Endodermal cell (in vitro differentiated cells): Measurements from ENCODE around the gene ELFN2. TPM values are rescaled to one million over a fixed set of nuclear protein-coding genes. Genes with fewer than 3 reads are reported as not detected.

ENCODE experiments used
- DNase-seq: peaks from one replicate; pipeline ENCODE4 v3.0.0-alpha.2; 2017
- H3K27ac ChIP-seq: 2 replicates; pipeline ENCODE4 v1.5.1; 2013; ENCODE audit warnings: mild to moderate bottlenecking, low read depth, low read length, moderate library complexity
- H3K27me3 ChIP-seq: 2 replicates; pipeline ENCODE4 v1.6.1; 2013; ENCODE audit warnings: mild to moderate bottlenecking, low read length, moderate library complexity; ENCODE audit not compliant: insufficient read depth, control insufficient read depth, poor library complexity, severe bottlenecking
- H3K36me3 ChIP-seq: 2 replicates; pipeline ENCODE4 v1.7.0; 2013; ENCODE audit warnings: mild to moderate bottlenecking, low read length, moderate library complexity; ENCODE audit not compliant: control insufficient read depth, insufficient read depth
- H3K4me1 ChIP-seq: one replicate; pipeline ENCODE4 v1.7.0; 2013; ENCODE audit warnings: low read length; ENCODE audit not compliant: control insufficient read depth, insufficient read depth
- H3K4me3 ChIP-seq: 2 replicates; pipeline ENCODE4 v1.5.1; 2013; ENCODE audit warnings: mild to moderate bottlenecking, low read length, moderate library complexity
- H3K9ac ChIP-seq: 2 replicates; pipeline ENCODE4 v1.6.1; 2013; ENCODE audit warnings: mild to moderate bottlenecking, low read length, moderate library complexity; ENCODE audit not compliant: poor library complexity, severe bottlenecking; ENCODE audit errors: extremely low read depth
- H3K9me3 ChIP-seq: 2 replicates; pipeline ENCODE4 v1.6.1; 2013; ENCODE audit warnings: mild to moderate bottlenecking, low read length, moderate library complexity; ENCODE audit not compliant: control insufficient read depth
- H3K27ac Mint-ChIP-seq: 2 replicates; pipeline ENCODE4 v1.8.0; 2020; ENCODE audit warnings: mixed read lengths
- H3K27me3 Mint-ChIP-seq: 2 replicates; pipeline ENCODE4 v1.8.0; 2021; ENCODE audit warnings: mild to moderate bottlenecking, mixed read lengths; ENCODE audit not compliant: insufficient read depth
- H3K36me3 Mint-ChIP-seq: 2 replicates; pipeline ENCODE4 v1.8.0; 2020; ENCODE audit warnings: low read depth, mixed read lengths
- H3K4me1 Mint-ChIP-seq: 2 replicates; pipeline ENCODE4 v1.8.0; 2020; ENCODE audit warnings: mixed read lengths
- H3K4me3 Mint-ChIP-seq: 2 replicates; pipeline ENCODE4 v1.8.0; 2020; ENCODE audit warnings: mild to moderate bottlenecking, moderate library complexity, mixed read lengths
- H3K9me3 Mint-ChIP-seq: 2 replicates; pipeline ENCODE4 v1.8.0; 2020; ENCODE audit warnings: mild to moderate bottlenecking, mixed read lengths
- CTCF ChIP-seq: fragments of 200-600 bp; sonication (generic); conservative IDR thresholded peaks from 2 replicates; pipeline ENCODE4 v1.5.0; 2021; ENCODE audit warnings: antibody characterized with exemption, mild to moderate bottlenecking
- WGBS, 2 experiments: methylation state at CpG; one replicate each; pipeline versions ENCODE4 v1.1.5 to v1.1.7; 2013; ENCODE audit warnings: missing lambda C conversion rate in 2 of 2, mixed read lengths in 1 of 2; ENCODE audit not compliant: insufficient coverage in 1 of 2, insufficient read length in 1 of 2; 5-methylcytosine and 5-hydroxymethylcytosine counted together
- total RNA-seq, 2 donors: library from RNA; stranded (reverse); fragmentation: NEBNext Ultra II Directional in 1 of 2; extraction: Animal tissue kit (Norgen Biotek cat#: 25700) in 1 of 2; gene quantifications; 2 replicates in 1 of 2; 3 replicates in 1 of 2; pipeline ENCODE4 v1.2.1, GENCODE V29; 2021

The ELFN2 gene
- total RNA-seq, 2 donors from 2014 or later = 0.40 to 0.46 TPM

GRCh38 chr22:37430941-37431340 lies 3.7 kb upstream of the ELFN2 start:
- Histone ChIP-seq H3K36me3 (no peaks in the 10 kb centered on the region), H3K4me1 (no peaks in the 10 kb centered on the region), H3K27me3 (peaks cover 32% of the 10 kb centered on the region), H3K9ac (no peak overlapping the region), H3K4me3 (no peak overlapping the region), H3K27ac (no peak overlapping the region), H3K9me3 (no peaks in the 10 kb centered on the region)
- Mint-ChIP-seq H3K27me3 (peaks cover 34% of the 10 kb centered on the region), H3K4me1 (peaks cover 4% of the 10 kb centered on the region), H3K9me3 (peaks cover 1% of the 10 kb centered on the region), H3K27ac (no peak overlapping the region), H3K4me3 (no peak overlapping the region), H3K36me3 (no peaks in the 10 kb centered on the region)
- TF ChIP-seq CTCF = no peak
- 84 to 90% methylated on average over 3 to 6 of the region's 6 CpGs for WGBS, 2 experiments
- DNase-seq = peak; percentile 12

- Histone ChIP-seq H3K27ac (no peak overlapping the region), H3K4me3 (no peak overlapping the region), H3K27me3 (peaks cover 52% of the 10 kb centered on the region), H3K9me3 (no peaks in the 10 kb centered on the region), H3K36me3 (no peaks in the 10 kb centered on the region), H3K9ac (no peak overlapping the region), H3K4me1 (no peaks in the 10 kb centered on the region)
- Mint-ChIP-seq H3K4me1 (peaks cover 8% of the 10 kb centered on the region), H3K36me3 (no peaks in the 10 kb centered on the region), H3K4me3 (no peak overlapping the region), H3K9me3 (peaks cover 1% of the 10 kb centered on the region), H3K27ac (no peak overlapping the region), H3K27me3 (peaks cover 55% of the 10 kb centered on the region)
- 38 to 47% methylated on average over 11 to 15 of the region's 15 CpGs for WGBS, 2 experiments
- TF ChIP-seq CTCF = peak; percentile 91
- peak; percentile 89 for DNase-seq
Measured at GRCh38 chr22:37428649-37429586, 1.6 kb upstream of the ELFN2 start.

- peaks cover 1% of the 10 kb centered on the region for H3K9me3 Mint-ChIP-seq
- peaks cover 61% of the 10 kb centered on the region for H3K27me3 ChIP-seq
- 24 to 30% methylated on average over 32 to 59 of the region's 59 CpGs for WGBS, 2 experiments
- no peak for TF ChIP-seq CTCF
- H3K9me3 ChIP-seq = no peaks in the 10 kb centered on the region
- DNase-seq = peak; percentile 62
- no peak overlapping the region for H3K27ac ChIP-seq
- no peaks in the 10 kb centered on the region for H3K4me1 ChIP-seq
- no peak overlapping the region for H3K27ac Mint-ChIP-seq
- peaks cover 11% of the 10 kb centered on the region for H3K4me1 Mint-ChIP-seq
- no peak overlapping the region for H3K4me3 ChIP-seq
- H3K4me3 Mint-ChIP-seq = peak overlapping the region; percentile 26
- no peaks in the 10 kb centered on the region for H3K36me3 ChIP-seq
- H3K36me3 Mint-ChIP-seq = no peaks in the 10 kb centered on the region
- H3K9ac ChIP-seq = no peak overlapping the region
- peaks cover 56% of the 10 kb centered on the region for H3K27me3 Mint-ChIP-seq
Measured at GRCh38 chr22:37427711-37428635, 694 bp upstream of the ELFN2 start.
